SK-N-SH treated with all-trans-retinoic acid at 6 μM for 48 hours (cell line): ENCODE measurements around the gene FCGR1A.
"Not testable (repeated sequence)": the region's sequence is repeated elsewhere in the genome, so short reads cannot be mapped to it uniquely, and the experiment has no call there.

Experiments used
- CREB5 ChIP-seq: fragments of 250-450 bp; sonication (Bioruptor Pico); IDR thresholded peaks from 2 replicates; pipeline ENCODE4 v1.5.1; 2020; ENCODE audit warnings: low read depth, mild to moderate bottlenecking, moderate library complexity
- ISL1 ChIP-seq: fragments of 250-450 bp; sonication (Bioruptor Pico); IDR thresholded peaks from 2 replicates; pipeline ENCODE4 v2.1.2; 2022; ENCODE audit warnings: mild to moderate bottlenecking, moderate library complexity
- OSR1 ChIP-seq: fragments of 250-450 bp; sonication (Bioruptor Pico); IDR thresholded peaks from 2 replicates; pipeline ENCODE4 v1.8.0; 2022; ENCODE audit warnings: moderate library complexity, mild to moderate bottlenecking, inconsistent platforms
- PATZ1 ChIP-seq: fragments of 250-450 bp; sonication (Bioruptor Pico); IDR thresholded peaks from 2 replicates; pipeline ENCODE4 v1.8.0; 2020; ENCODE audit warnings: mild to moderate bottlenecking, moderate library complexity, borderline replicate concordance
- PPARA ChIP-seq: fragments of 250-450 bp; sonication (Bioruptor Pico); IDR thresholded peaks from 2 replicates; pipeline ENCODE4 v1.5.0; 2020; ENCODE audit warnings: mild to moderate bottlenecking, borderline replicate concordance
- RARB ChIP-seq: fragments of 250-450 bp; sonication (Bioruptor Pico); IDR thresholded peaks from 2 replicates; pipeline ENCODE4 v1.8.0; 2021; ENCODE audit warnings: mild to moderate bottlenecking, moderate library complexity
- TCF4 ChIP-seq: fragments of 250-450 bp; sonication (Bioruptor Pico); IDR thresholded peaks from 2 replicates; pipeline ENCODE4 v1.8.0; 2021; ENCODE audit warnings: mild to moderate bottlenecking, moderate library complexity, borderline replicate concordance
- TSHZ2 ChIP-seq: fragments of 250-450 bp; sonication (Bioruptor Pico); IDR thresholded peaks from 2 replicates; pipeline ENCODE4 v1.5.0; 2020; ENCODE audit warnings: mild to moderate bottlenecking, moderate library complexity
- ZFP3 ChIP-seq: fragments of 250-450 bp; sonication (Bioruptor Pico); IDR thresholded peaks from 2 replicates; pipeline ENCODE4 v1.5.0; 2020; ENCODE audit warnings: mild to moderate bottlenecking, moderate library complexity
- ZFP30 ChIP-seq: fragments of 450-650 bp; formaldehyde crosslinking; IDR thresholded peaks from 2 replicates; pipeline ENCODE4 v1.5.0; 2022; ENCODE audit warnings: mild to moderate bottlenecking, moderate library complexity

GRCh38 chr1:149811514-149811889, 29.0 kb downstream of the FCGR1A start:
- not testable (repeated sequence) for TF ChIP-seq RARB (CRISPR knock-in tag); TSHZ2 (CRISPR knock-in tag); ZFP30; PATZ1; OSR1 (CRISPR knock-in tag); PPARA (CRISPR knock-in tag); ZFP3 (CRISPR knock-in tag); ISL1 (CRISPR knock-in tag); TCF4 (CRISPR knock-in tag); CREB5 (CRISPR knock-in tag)
